Keratinocyte (primary cell): ENCODE data around the gene TMEM218. TPM values are rescaled to one million over a fixed set of nuclear protein-coding genes. Genes with fewer than 3 reads are reported as not detected.

Source experiments
- DNase-seq: peaks from one replicate; pipeline ENCODE4 v3.0.0-alpha.2; 2011; ENCODE audit warnings: low read depth, missing footprints, low spot score
- FAIRE-seq: peaks from 2 replicates; lab custom pipeline; 2011; peaks lifted over from hg19 to GRCh38; lab: Jason Lieb, UNC
- H2AFZ ChIP-seq: 2 replicates; pipeline ENCODE4 v1.6.0; 2012; ENCODE audit warnings: low read length, control low read depth, inconsistent platforms; ENCODE audit not compliant: control insufficient read depth
- H3K27ac ChIP-seq: 2 replicates; pipeline ENCODE4 v1.5.1; 2011; ENCODE audit warnings: low read length; ENCODE audit not compliant: control insufficient read depth, insufficient read depth
- H3K27me3 ChIP-seq: 3 replicates; pipeline ENCODE4 v1.6.0; 2011; ENCODE audit warnings: low read length; ENCODE audit not compliant: control insufficient read depth, insufficient read depth; ENCODE audit errors: extremely low read depth
- H3K36me3 ChIP-seq, 2 experiments: 2 replicates in 1 of 2; 3 replicates in 1 of 2; pipeline ENCODE4 v1.5.1; 2011; ENCODE audit warnings: low read length in 2 of 2, mild to moderate bottlenecking in 1 of 2; ENCODE audit not compliant: control insufficient read depth in 2 of 2, insufficient read depth in 2 of 2; ENCODE audit errors: extremely low read depth in 1 of 2
- H3K4me1 ChIP-seq: 3 replicates; pipeline ENCODE4 v1.5.1; 2011; ENCODE audit warnings: low read length; ENCODE audit not compliant: control insufficient read depth, insufficient read depth; ENCODE audit errors: extremely low read depth
- H3K4me2 ChIP-seq: 3 replicates; pipeline ENCODE4 v1.6.0; 2011; ENCODE audit warnings: low read depth, low read length; ENCODE audit not compliant: control insufficient read depth, insufficient read depth; ENCODE audit errors: extremely low read depth
- H3K4me3 ChIP-seq, 3 experiments: fragments of 200-600 bp in 1 of 3; sonication (generic) in 1 of 3; 2 replicates in 2 of 3; 3 replicates in 1 of 3; pipeline ENCODE4 v1.5.1; 2011 to 2016; ENCODE audit warnings: low read length in 3 of 3, mild to moderate bottlenecking in 3 of 3, control low read depth in 2 of 3, inconsistent platforms in 1 of 3, low read depth in 1 of 3, mixed read lengths in 1 of 3, mixed run types in 1 of 3, moderate library complexity in 1 of 3; ENCODE audit not compliant: control insufficient read depth in 2 of 3, insufficient read depth in 2 of 3; ENCODE audit errors: extremely low read depth in 1 of 3
- H3K79me2 ChIP-seq: 2 replicates; pipeline ENCODE4 v1.6.0; 2012; ENCODE audit warnings: low read length; ENCODE audit not compliant: control insufficient read depth, insufficient read depth
- H3K9ac ChIP-seq: 3 replicates; pipeline ENCODE4 v1.6.0; 2011; ENCODE audit warnings: low read length; ENCODE audit not compliant: control insufficient read depth, insufficient read depth; ENCODE audit errors: extremely low read depth
- H3K9me1 ChIP-seq: 3 replicates; pipeline ENCODE4 v1.6.0; 2011; ENCODE audit warnings: low read length; ENCODE audit not compliant: control insufficient read depth, insufficient read depth; ENCODE audit errors: extremely low read depth
- H3K9me3 ChIP-seq: 2 replicates; pipeline ENCODE4 v1.5.1; 2012; ENCODE audit warnings: low read depth, low read length; ENCODE audit not compliant: control insufficient read depth
- H4K20me1 ChIP-seq: 3 replicates; pipeline ENCODE4 v1.6.0; 2011; ENCODE audit warnings: low read length; ENCODE audit not compliant: control insufficient read depth, insufficient read depth; ENCODE audit errors: extremely low read depth
- CTCF ChIP-seq, 3 experiments: IDR thresholded peaks in 1 of 3; conservative IDR thresholded peaks in 1 of 3; optimal IDR thresholded peaks in 1 of 3; 2 replicates in 2 of 3; 3 replicates in 1 of 3; pipeline versions ENCODE3 to v1.5.1; 2011; ENCODE audit warnings: low read length in 3 of 3, mild to moderate bottlenecking in 3 of 3, moderate library complexity in 2 of 3, control low read depth in 1 of 3, inconsistent platforms in 1 of 3; ENCODE audit not compliant: insufficient read depth in 2 of 3; ENCODE audit errors: extremely low read depth in 1 of 3
- EZH2 ChIP-seq: IDR thresholded peaks from one replicate; pipeline ENCODE4 v1.6.1; 2012; ENCODE audit warnings: inconsistent platforms, mild to moderate bottlenecking, low read length, moderate library complexity
- dilution Hi-C: fragments of 300-500 bp; cut with MboI; formaldehyde crosslinking; loops from one replicate; pipeline ENCODE4 v1.7.0; 2020; ENCODE audit warnings: low sequenced_read_pairs; ENCODE audit not compliant: extremely low pct_ligation_motif_present
- polyA plus RNA-seq, 5 experiments: library from polyadenylated mRNA; depleted of rRNA in 3 of 5; stranded (reverse) in 3 of 5; stranded (forward) in 1 of 5; unstranded in 1 of 5; fragments of >200 nt; gene quantifications; 1 replicate in 1 of 5; 2 replicates in 3 of 5; 3 replicates in 1 of 5; pipeline versions ENCODE4 v1.2.1 to v1.2.3, GENCODE V29; 2011 to 2012; ENCODE audit warnings: missing spikeins in 2 of 5, low read depth in 1 of 5, low replicate concordance in 1 of 5

The TMEM218 gene
- polyA plus RNA-seq, 1 donor (not counting 4 experiments of a cell fraction or from before 2014, with no cell fraction given): 34.2 TPM

- Histone ChIP-seq H3K79me2 (no peaks in the 10 kb centered on the region), H3K4me2 (no peak overlapping the region), H2AFZ (no peak overlapping the region), H3K9ac (no peak overlapping the region), H3K9me3 (no peaks in the 10 kb centered on the region), H3K4me3 (no peak overlapping the region), H3K9me1 (no peaks in the 10 kb centered on the region), H3K36me3 (peaks cover 3 to 16% of the 10 kb centered on the region in 2 experiments), H4K20me1 (no peaks in the 10 kb centered on the region), H3K4me1 (peaks cover 24% of the 10 kb centered on the region), H3K27ac (no peak overlapping the region), H3K27me3 (no peaks in the 10 kb centered on the region)
- dilution Hi-C loops: no loop called here
- no peak for DNase-seq
- TF ChIP-seq EZH2 (no peak), CTCF (optimal IDR thresholded peaks at IDR 0.05 in 1 of 3, IDR thresholded peaks at IDR 0.05 in 1 of 3, conservative IDR thresholded peaks at IDR 0.05 in 1 of 3; ENCODE audit: extremely low read depth in 1 of 3, insufficient read depth in 2 of 3, low read length in 3 of 3) (no peak)
- FAIRE-seq: no peak
Measured at GRCh38 chr11:125084761-125085231, 26.6 kb downstream of the TMEM218 start.

GRCh38 chr11:125084057-125084416 lies 27.4 kb downstream of the TMEM218 start:
- dilution Hi-C loops: no loop called here

More at GRCh38 chr11:125084057-125084416, 27.4 kb downstream of the TMEM218 start:
- H3K27me3 ChIP-seq: no peaks in the 10 kb centered on the region
- no peaks in the 10 kb centered on the region for H3K9me1 ChIP-seq
- DNase-seq (no peak), FAIRE-seq (no peak)
- H3K4me2 ChIP-seq: peak overlapping the region; percentile 82
- TF ChIP-seq EZH2: no peak
- TF ChIP-seq CTCF (optimal IDR thresholded peaks at IDR 0.05 in 1 of 3, IDR thresholded peaks at IDR 0.05 in 1 of 3, conservative IDR thresholded peaks at IDR 0.05 in 1 of 3; ENCODE audit: extremely low read depth in 1 of 3, insufficient read depth in 2 of 3, low read length in 3 of 3): no peak
- peaks cover 3 to 16% of the 10 kb centered on the region in 2 experiments for H3K36me3 ChIP-seq
- no peaks in the 10 kb centered on the region for H3K9me3 ChIP-seq
- peaks cover 24% of the 10 kb centered on the region for H3K4me1 ChIP-seq
- H3K27ac ChIP-seq: no peak overlapping the region
- no peaks in the 10 kb centered on the region for H3K79me2 ChIP-seq
- H3K9ac ChIP-seq: no peak overlapping the region
- no peaks in the 10 kb centered on the region for H4K20me1 ChIP-seq
- H3K4me3 ChIP-seq: no peak overlapping the region
- no peak overlapping the region for H2AFZ ChIP-seq
